Astrocyte (in vitro differentiated cells and primary cell): Measurements from ENCODE around the gene MOV10L1. TPM values are rescaled to one million over a fixed set of nuclear protein-coding genes. Genes with fewer than 3 reads are reported as not detected.

Experiments used
- DNase-seq: peaks from one replicate; pipeline ENCODE4 v3.0.0-alpha.2; 2010; ENCODE audit warnings: low read depth
- FAIRE-seq: peaks from 2 replicates; lab custom pipeline; 2011; peaks lifted over from hg19 to GRCh38; lab: Jason Lieb, UNC
- H2AFZ ChIP-seq: 2 replicates; pipeline ENCODE4 v1.6.0; 2012; ENCODE audit warnings: low read depth, low read length, inconsistent platforms
- H3K27ac ChIP-seq: 2 replicates; pipeline ENCODE4 v1.5.1; 2011; ENCODE audit warnings: low read depth, low read length, inconsistent platforms
- H3K27me3 ChIP-seq: 2 replicates; pipeline ENCODE4 v1.6.0; 2011; ENCODE audit warnings: low read length, inconsistent platforms; ENCODE audit not compliant: insufficient read depth
- H3K36me3 ChIP-seq: 2 replicates; pipeline ENCODE4 v1.5.1; 2011; ENCODE audit warnings: low read length, inconsistent platforms; ENCODE audit not compliant: insufficient read depth
- H3K4me1 ChIP-seq: 2 replicates; pipeline ENCODE4 v1.5.1; 2011; ENCODE audit warnings: low read length, inconsistent platforms; ENCODE audit not compliant: insufficient read depth
- H3K4me2 ChIP-seq: 2 replicates; pipeline ENCODE4 v1.6.0; 2012; ENCODE audit warnings: low read length, inconsistent platforms
- H3K4me3 ChIP-seq: 2 replicates; pipeline ENCODE4 v1.5.1; 2011; ENCODE audit warnings: low read depth, mild to moderate bottlenecking, low read length, inconsistent platforms; ENCODE audit not compliant: insufficient read depth
- H3K79me2 ChIP-seq: 2 replicates; pipeline ENCODE4 v1.6.0; 2012; ENCODE audit warnings: mild to moderate bottlenecking, low read length, inconsistent platforms; ENCODE audit not compliant: insufficient read depth
- H3K9ac ChIP-seq: 2 replicates; pipeline ENCODE4 v1.6.0; 2012; ENCODE audit warnings: mild to moderate bottlenecking, low read length, inconsistent platforms
- H3K9me3 ChIP-seq: 2 replicates; pipeline ENCODE4 v1.5.1; 2012; ENCODE audit warnings: low read depth, mild to moderate bottlenecking, low read length, inconsistent platforms; ENCODE audit not compliant: insufficient read depth
- H4K20me1 ChIP-seq: 2 replicates; pipeline ENCODE4 v1.6.0; 2012; ENCODE audit warnings: low read length, inconsistent platforms; ENCODE audit not compliant: insufficient read depth
- H3K27ac Mint-ChIP-seq: one replicate; pipeline ENCODE4 v1.8.0; 2021; ENCODE audit warnings: mild to moderate bottlenecking, mixed read lengths; ENCODE audit not compliant: unreplicated experiment
- H3K27me3 Mint-ChIP-seq: one replicate; pipeline ENCODE4 v1.8.0; 2021; ENCODE audit warnings: low read depth, mixed read lengths; ENCODE audit not compliant: unreplicated experiment
- H3K36me3 Mint-ChIP-seq: one replicate; pipeline ENCODE4 v1.8.0; 2021; ENCODE audit warnings: low read depth, mixed read lengths; ENCODE audit not compliant: unreplicated experiment
- H3K4me1 Mint-ChIP-seq: one replicate; pipeline ENCODE4 v1.8.0; 2021; ENCODE audit warnings: low read depth, mixed read lengths; ENCODE audit not compliant: unreplicated experiment
- H3K4me3 Mint-ChIP-seq: one replicate; pipeline ENCODE4 v1.8.0; 2021; ENCODE audit warnings: mild to moderate bottlenecking, moderate library complexity, mixed read lengths; ENCODE audit not compliant: unreplicated experiment
- H3K9me3 Mint-ChIP-seq: one replicate; pipeline ENCODE4 v1.8.0; 2021; ENCODE audit warnings: mild to moderate bottlenecking, mixed read lengths; ENCODE audit not compliant: unreplicated experiment
- CTCF ChIP-seq: IDR thresholded peaks from 2 replicates; pipeline ENCODE4 v1.5.1; 2011; ENCODE audit warnings: low read depth, mild to moderate bottlenecking, inconsistent platforms, low read length, moderate library complexity; ENCODE audit not compliant: insufficient read depth
- EZH2 ChIP-seq: IDR thresholded peaks from 2 replicates; pipeline ENCODE4 v1.6.1; 2012; ENCODE audit warnings: mild to moderate bottlenecking, low read length, inconsistent platforms; ENCODE audit not compliant: insufficient read depth
- total RNA-seq: library from RNA; stranded (reverse); gene quantifications from 2 replicates; pipeline ENCODE4 v1.2.1, GENCODE V29; 2021

The MOV10L1 gene
- total RNA-seq, 1 donor from 2014 or later = 0.61 TPM

DNA sequence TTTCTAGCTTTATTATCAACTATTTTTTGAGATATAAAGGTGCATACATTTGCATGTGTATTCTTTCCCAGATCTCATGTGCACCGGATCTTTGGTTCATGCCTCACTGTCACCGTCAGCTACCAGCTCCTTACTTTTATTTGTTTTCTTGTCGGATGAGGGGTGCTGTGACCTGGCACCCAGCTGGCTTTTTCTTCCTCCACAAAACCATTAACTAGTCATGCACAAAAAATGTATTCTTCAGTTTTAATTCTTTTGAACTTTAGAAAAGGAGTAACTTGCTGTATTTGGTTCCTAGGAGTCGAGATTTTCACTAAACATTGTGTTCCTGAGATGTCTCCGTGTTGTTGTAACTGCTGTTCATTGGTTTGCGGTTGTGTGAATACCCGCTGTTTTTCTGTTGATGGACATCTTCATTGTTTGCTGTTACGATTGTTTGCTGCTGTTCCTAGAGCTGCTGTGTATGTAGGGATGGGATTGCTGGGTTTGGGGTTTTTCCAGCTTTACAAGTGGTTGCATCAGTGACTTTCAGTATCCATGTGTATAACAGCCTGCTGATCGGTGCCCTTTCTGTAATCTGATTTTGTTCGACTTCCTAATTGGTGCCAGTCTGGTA, 39.4 kb downstream of the MOV10L1 start:
- H2AFZ ChIP-seq = no peak overlapping the region
- Mint-ChIP-seq H3K4me3 (no peak overlapping the region), H3K27ac (peak overlapping the region; percentile 81), H3K36me3 (peaks cover 17% of the 10 kb centered on the region), H3K4me1 (peaks cover 8% of the 10 kb centered on the region), H3K9me3 (peaks cover 15% of the 10 kb centered on the region), H3K27me3 (peaks cover 9% of the 10 kb centered on the region)
- H3K4me1 ChIP-seq = peaks cover 10% of the 10 kb centered on the region
- H3K79me2 ChIP-seq = no peaks in the 10 kb centered on the region
- no peaks in the 10 kb centered on the region for H4K20me1 ChIP-seq
- no peak overlapping the region for H3K9ac ChIP-seq
- no peaks in the 10 kb centered on the region for H3K9me3 ChIP-seq
- TF ChIP-seq EZH2 = no peak
- no peak for TF ChIP-seq CTCF
- peak; percentile 57 for DNase-seq
- FAIRE-seq = no peak
- H3K36me3 ChIP-seq = no peaks in the 10 kb centered on the region
- H3K27ac ChIP-seq = no peak overlapping the region
- H3K4me2 ChIP-seq = peak overlapping the region; percentile 48
- no peak overlapping the region for H3K4me3 ChIP-seq
- no peaks in the 10 kb centered on the region for H3K27me3 ChIP-seq

- peaks cover 10% of the 10 kb centered on the region for H3K9me3 Mint-ChIP-seq
- Histone ChIP-seq H3K4me1 (peaks cover 10% of the 10 kb centered on the region), H3K9me3 (no peaks in the 10 kb centered on the region), H2AFZ (no peak overlapping the region), H3K4me3 (no peak overlapping the region), H3K27ac (no peak overlapping the region), H3K4me2 (no peak overlapping the region), H3K27me3 (no peaks in the 10 kb centered on the region), H4K20me1 (no peaks in the 10 kb centered on the region), H3K9ac (no peak overlapping the region), H3K36me3 (no peaks in the 10 kb centered on the region), H3K79me2 (no peaks in the 10 kb centered on the region)
- peaks cover 18% of the 10 kb centered on the region for H3K4me1 Mint-ChIP-seq
- no peak overlapping the region for H3K27ac Mint-ChIP-seq
- DNase-seq (no peak), FAIRE-seq (no peak)
- peak overlapping the region; percentile 8 for H3K4me3 Mint-ChIP-seq
- H3K27me3 Mint-ChIP-seq = peaks cover 6% of the 10 kb centered on the region
- no peak for TF ChIP-seq EZH2
- TF ChIP-seq CTCF = no peak
- H3K36me3 Mint-ChIP-seq = peaks cover 11% of the 10 kb centered on the region
Observed at GRCh38 chr22:50131894-50132293, 42.1 kb downstream of the MOV10L1 start.

GRCh38 chr22:50134481-50134880, 44.7 kb downstream of the MOV10L1 start:
- Histone ChIP-seq H4K20me1 (no peaks in the 10 kb centered on the region), H3K9ac (no peak overlapping the region), H3K9me3 (no peaks in the 10 kb centered on the region), H3K4me1 (peaks cover 2% of the 10 kb centered on the region), H2AFZ (no peak overlapping the region), H3K4me2 (no peak overlapping the region), H3K27ac (no peak overlapping the region), H3K79me2 (no peaks in the 10 kb centered on the region), H3K36me3 (no peaks in the 10 kb centered on the region), H3K27me3 (no peaks in the 10 kb centered on the region), H3K4me3 (no peak overlapping the region)
- DNase-seq = no peak
- FAIRE-seq = no peak
- Mint-ChIP-seq H3K27me3 (no peaks in the 10 kb centered on the region), H3K27ac (no peak overlapping the region), H3K4me3 (no peak overlapping the region), H3K36me3 (peaks cover 5% of the 10 kb centered on the region), H3K9me3 (peaks cover 6% of the 10 kb centered on the region), H3K4me1 (peaks cover 12% of the 10 kb centered on the region)
- TF ChIP-seq EZH2 (no peak), CTCF (no peak)
